GM13976 (cell line): ENCODE measurements around the gene CSNK1D.

Experiments used
- DNase-seq: peaks from one replicate; pipeline ENCODE4 v3.0.0; 2012; ENCODE audit warnings: low spot score
- in situ Hi-C: fragments of 300-500 bp; cut with MboI; formaldehyde crosslinking; loops from one replicate; pipeline ENCODE4 v1.12.0; 2022; ENCODE audit warnings: low sequenced_read_pairs, mixed read lengths, inconsistent platforms; ENCODE audit not compliant: unreplicated experiment
- TF ChIP-seq, protein P1 (sequence below): IDR thresholded peaks from 2 replicates; pipeline ENCODE4 v1.5.1; 2012; ENCODE audit warnings: borderline replicate concordance, mild to moderate bottlenecking; ENCODE audit not compliant: insufficient read depth; ENCODE audit errors: extremely low read depth, missing control alignments, control extremely low read depth

Gene CSNK1D

DNA sequence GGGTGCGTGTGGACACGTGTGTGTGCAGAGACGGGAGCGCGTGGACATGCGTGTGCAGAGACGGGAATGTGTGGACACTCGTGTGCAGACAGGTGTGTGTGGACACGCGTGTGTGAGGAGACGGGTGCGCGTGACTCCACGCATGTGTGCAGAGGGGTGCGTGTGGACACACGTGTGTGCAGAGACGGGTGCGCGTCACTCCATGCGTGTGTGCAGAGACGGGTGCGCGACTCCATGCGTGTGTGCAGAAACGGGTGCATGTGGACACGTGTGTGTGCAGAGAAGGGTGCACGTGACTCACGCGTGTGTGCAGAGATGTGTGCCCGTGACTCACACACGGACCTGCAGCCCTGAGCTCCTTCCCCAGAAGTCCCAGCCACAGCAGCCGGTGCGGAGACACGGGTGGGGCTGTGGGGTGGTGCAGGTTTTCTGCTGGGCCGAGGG is 46.1 kb upstream of the CSNK1D start:
- no peak for DNase-seq
- in situ Hi-C loops: no loop called here
- TF ChIP-seq, protein P1, sequence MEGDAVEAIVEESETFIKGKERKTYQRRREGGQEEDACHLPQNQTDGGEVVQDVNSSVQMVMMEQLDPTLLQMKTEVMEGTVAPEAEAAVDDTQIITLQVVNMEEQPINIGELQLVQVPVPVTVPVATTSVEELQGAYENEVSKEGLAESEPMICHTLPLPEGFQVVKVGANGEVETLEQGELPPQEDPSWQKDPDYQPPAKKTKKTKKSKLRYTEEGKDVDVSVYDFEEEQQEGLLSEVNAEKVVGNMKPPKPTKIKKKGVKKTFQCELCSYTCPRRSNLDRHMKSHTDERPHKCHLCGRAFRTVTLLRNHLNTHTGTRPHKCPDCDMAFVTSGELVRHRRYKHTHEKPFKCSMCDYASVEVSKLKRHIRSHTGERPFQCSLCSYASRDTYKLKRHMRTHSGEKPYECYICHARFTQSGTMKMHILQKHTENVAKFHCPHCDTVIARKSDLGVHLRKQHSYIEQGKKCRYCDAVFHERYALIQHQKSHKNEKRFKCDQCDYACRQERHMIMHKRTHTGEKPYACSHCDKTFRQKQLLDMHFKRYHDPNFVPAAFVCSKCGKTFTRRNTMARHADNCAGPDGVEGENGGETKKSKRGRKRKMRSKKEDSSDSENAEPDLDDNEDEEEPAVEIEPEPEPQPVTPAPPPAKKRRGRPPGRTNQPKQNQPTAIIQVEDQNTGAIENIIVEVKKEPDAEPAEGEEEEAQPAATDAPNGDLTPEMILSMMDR: no peak

- in situ Hi-C loops: no loop called here
Measured at GRCh38 chr17:82318772-82319606, 45.5 kb upstream of the CSNK1D start.

DNA sequence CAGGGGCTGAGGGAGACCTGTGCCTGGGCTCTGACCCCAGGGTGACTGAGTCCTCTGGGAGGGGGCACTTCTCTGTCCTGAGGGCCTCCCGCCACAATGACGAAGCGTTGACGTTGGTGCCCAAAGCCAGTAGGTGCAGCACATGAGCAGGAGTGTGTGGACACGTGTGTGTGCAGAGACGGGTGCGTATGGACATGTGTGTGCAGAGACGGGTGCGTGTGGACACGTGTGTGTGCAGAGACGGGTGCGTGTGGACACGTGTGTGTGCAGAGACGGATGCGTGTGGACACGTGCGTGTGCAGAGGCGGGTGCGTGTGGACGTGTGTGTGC is 44.6 kb upstream of the CSNK1D start:
- DNase-seq: no peak
- TF ChIP-seq, protein P1: no peak
- in situ Hi-C loops: no loop called here

More at GRCh38 chr17:82318772-82319606, 45.5 kb upstream of the CSNK1D start:
- TF ChIP-seq, protein P1: no peak
- DNase-seq: no peak

DNA sequence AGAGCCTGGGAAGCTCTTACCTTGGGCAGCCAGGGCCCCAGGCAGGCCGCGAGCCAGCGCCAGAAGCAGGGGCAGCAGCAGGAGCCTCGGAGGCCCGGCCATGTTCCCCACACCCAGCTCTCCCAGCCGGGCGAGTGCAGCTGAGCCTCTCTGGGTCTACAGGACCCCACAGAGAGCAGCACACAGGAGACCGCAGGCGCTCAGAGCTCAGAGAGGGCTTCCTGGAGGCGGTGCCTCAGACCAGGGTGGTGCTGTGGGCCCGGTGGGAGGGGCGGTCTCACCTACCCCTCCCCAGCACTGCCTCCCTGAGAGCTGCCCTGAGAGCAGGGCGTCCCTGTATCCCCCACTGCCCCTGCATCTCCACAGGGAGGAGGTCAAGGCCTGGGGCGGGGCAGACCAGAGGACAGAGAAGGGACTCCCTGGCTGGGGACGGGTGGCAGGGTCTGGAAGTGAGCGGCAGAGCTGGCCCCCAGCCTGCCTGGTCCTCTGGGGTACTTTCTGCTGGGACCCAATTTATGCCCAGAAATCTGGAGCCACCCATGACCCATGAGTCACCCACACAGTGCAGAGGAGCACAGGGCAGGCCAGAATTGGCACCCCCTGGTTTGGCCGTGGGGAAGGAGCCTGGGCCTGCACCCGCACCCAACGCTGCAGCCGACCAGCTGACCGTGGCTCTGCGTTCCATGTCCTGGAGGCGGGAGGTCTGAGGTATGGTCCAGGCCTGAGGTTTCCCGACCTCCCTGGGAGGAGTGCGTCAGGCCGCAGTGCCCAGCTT is 44.1 kb upstream of the CSNK1D start, which contains the start of gene CD7:
TSS of gene CD7 (minus strand) at position 215 of the 775 bp plus-strand sequence. CDS start at position 102, 113 bp downstream.
- in situ Hi-C loops: no loop called here

DNA sequence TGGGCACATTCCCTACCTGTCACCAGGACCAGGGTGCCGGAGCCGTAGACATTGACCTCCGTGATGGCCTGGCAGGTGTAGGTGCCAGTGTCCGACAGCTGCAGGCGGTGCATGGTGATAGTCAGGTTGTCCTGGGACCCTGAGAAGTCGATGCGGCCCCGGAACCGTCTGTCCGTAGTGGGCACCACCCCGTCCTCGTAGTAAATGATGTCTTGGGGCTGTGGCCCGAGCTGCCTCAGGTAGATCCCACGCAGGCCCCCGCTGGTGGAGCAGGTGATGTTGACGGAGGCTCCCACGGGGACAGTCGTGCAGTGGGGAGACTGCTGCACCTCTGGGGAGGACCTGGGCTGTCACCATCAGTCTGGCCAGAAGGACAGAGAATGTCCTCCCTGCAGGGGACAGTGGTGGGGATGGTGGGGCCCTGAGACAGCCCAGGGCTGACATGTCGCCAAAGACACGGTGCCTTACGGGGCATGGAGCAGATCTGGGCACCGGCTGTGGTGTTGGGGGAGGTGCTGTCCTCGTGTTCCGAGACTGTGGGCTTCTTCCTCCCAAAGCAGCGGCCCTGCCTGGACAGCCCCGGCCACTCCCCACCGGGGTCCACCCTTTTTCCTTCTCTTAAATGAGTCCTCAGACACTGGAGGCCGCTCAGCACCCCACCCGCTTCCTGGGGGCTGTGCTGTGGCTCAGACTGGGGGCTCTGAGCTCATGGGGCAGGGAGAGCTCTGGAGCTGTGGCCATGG is 43.3 kb upstream of the CSNK1D start:
- in situ Hi-C loops: no loop called here
- TF ChIP-seq, protein P1: no peak
- no peak for DNase-seq

More for the DNA sequence above, 44.1 kb upstream of the CSNK1D start, which contains the start of gene CD7:
- no peak for DNase-seq
- TF ChIP-seq, protein P1: no peak

DNA sequence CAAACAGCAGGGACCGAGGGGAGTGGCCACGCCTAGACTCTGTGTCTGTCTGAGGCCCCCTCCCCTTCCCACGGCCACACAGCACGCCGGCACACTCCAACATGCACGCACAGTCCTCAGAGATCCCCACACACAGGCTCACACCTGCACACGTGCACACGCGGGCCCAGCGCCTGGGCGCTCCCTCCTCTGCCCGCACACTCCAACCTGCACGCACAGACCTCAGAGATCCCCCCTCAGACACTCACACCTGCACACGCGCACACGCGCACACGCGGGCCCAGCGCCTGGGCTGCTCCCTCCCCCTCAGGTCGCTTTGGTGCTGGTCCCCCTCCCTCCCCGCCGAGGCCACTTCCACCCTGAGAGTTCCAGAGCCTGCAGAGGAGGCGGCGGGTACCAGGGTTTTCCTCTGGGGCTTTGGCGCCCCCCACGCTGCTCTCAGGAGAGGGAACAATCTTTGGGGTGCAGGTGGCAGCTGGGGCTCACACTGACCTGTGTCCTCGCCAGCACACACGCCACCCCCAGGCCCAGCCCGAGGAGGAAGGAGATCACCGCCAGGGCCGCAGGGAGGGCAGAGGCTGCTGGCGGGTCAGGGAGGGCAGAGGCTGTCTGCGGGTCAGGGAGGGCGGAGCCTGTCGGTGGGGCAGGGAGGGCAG is 42.3 kb upstream of the CSNK1D start:
- TF ChIP-seq, protein P1: no peak
- in situ Hi-C loops: no loop called here
- DNase-seq: no peak
